PFSK-1 (cell line): Measurements from ENCODE around the gene PTGES2.

Experiments
- FOXP2 ChIP-seq: optimal IDR thresholded peaks from 2 replicates; pipeline ENCODE3; 2011; ENCODE audit warnings: borderline replicate concordance, control low read depth, inconsistent platforms; ENCODE audit not compliant: insufficient read depth; ENCODE audit errors: extremely low read length, extremely low read depth
- POLR2AphosphoS5 ChIP-seq: IDR thresholded peaks from 2 replicates; pipeline ENCODE4 v1.6.1; 2012; ENCODE audit warnings: low read depth, mild to moderate bottlenecking, control low read depth, low read length, moderate library complexity
- REST ChIP-seq, 2 experiments: IDR thresholded peaks; 2 replicates each; pipeline versions ENCODE4 v1.6.1 to v1.8.0; 2011 to 2012; ENCODE audit warnings: low read depth in 2 of 2, low read length in 2 of 2, control low read depth in 1 of 2, inconsistent platforms in 1 of 2, mild to moderate bottlenecking in 1 of 2, moderate library complexity in 1 of 2; ENCODE audit not compliant: insufficient read depth in 1 of 2
- SIN3A ChIP-seq: IDR thresholded peaks from 2 replicates; pipeline ENCODE4 v1.6.1; 2012; ENCODE audit warnings: mild to moderate bottlenecking, low read length, moderate library complexity, borderline replicate concordance; ENCODE audit not compliant: insufficient read depth
- TAF1 ChIP-seq: IDR thresholded peaks from 2 replicates; pipeline ENCODE4 v1.6.1; 2012; ENCODE audit warnings: low read length, control low read depth, borderline replicate concordance; ENCODE audit not compliant: insufficient read depth

GRCh38 chr9:128107468-128108268 is 19.9 kb downstream of the PTGES2 start:
- TF ChIP-seq REST (IDR thresholded peaks at IDR 0.05; ENCODE audit: insufficient read depth in 1 of 2, low read depth in 2 of 2, low read length in 2 of 2): no peak
- TF ChIP-seq POLR2AphosphoS5: no peak
- no peak for TF ChIP-seq TAF1
- TF ChIP-seq FOXP2: no peak
- TF ChIP-seq SIN3A: no peak
